NCI-H146 treated with DMSO at 0.1 percent for 48 hours (cell line): ENCODE data around the gene RPH3AL.

Experiments
- DNase-seq: peaks from one replicate; lab custom pipeline; 2025; ENCODE audit not compliant: unreplicated experiment; lab: John Stamatoyannopoulos, UW

Gene RPH3AL

DNA sequence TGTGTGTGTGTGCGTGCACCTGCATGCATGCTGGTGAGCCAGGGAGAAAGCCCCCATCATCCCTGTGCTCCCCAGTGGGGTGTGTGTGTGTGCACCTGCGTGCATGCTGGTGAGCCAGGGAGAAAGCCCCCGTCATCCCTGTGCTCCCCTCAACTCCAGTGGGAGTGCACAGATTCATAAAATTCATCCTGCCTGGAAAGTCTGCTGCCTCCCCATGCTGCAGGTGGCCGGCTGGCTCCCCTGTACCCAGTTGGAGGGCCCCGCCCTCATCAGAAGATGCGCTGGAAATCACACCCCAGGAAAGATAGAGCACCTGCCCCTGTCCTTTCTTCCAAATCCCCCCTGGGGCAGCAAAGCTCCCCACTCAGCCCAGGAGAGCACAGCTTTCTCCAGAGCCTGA, 86.4 kb downstream of the RPH3AL start:
- no peak for DNase-seq

- no peak for DNase-seq
These were observed 86.9 kb downstream of the RPH3AL start for GRCh38 chr17:265718-266117.

DNA sequence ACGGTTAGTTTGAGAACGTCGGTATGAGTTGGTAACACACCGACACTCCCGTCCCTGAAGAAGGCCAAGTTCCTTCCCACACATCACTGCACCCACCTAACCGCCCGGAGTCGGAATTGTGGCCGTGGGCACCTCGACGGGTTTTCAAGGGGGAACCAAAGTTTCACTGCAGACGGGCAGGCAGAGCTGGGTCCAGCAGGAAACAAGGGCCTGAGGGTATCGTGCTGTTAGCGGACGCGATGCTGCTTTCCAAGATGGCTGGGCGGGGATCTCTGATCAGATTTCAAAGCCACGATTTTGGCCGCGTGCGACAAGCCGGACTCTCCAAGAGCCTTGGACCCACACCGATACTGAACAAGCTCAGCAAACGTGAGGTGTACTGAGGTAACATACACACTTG, 88.8 kb downstream of the RPH3AL start:
- DNase-seq, result no peak

- no peak for DNase-seq
These were observed 89.3 kb downstream of the RPH3AL start for GRCh38 chr17:263271-263670.

DNA sequence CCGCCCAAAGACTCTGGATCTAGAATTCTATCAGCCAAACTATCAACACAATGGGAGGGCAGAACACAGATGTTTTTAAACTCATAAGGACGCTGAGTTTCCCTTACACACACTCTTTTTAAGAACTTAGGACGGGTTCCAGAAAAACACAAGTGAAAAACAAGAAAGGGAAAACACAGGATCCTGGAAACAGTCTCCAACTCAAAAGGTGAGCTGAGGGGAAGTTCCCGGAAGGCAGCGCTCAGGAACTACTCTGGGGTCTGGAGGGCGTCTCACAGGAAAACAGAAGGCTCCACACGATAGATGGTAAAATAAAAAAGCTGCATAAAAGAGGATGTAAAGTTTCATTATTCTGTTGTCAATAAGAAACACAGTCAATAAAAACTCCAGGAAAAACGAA, 91.0 kb downstream of the RPH3AL start:
- no peak for DNase-seq

GRCh38 chr17:260944-261343, 91.7 kb downstream of the RPH3AL start:
- no peak for DNase-seq

DNA sequence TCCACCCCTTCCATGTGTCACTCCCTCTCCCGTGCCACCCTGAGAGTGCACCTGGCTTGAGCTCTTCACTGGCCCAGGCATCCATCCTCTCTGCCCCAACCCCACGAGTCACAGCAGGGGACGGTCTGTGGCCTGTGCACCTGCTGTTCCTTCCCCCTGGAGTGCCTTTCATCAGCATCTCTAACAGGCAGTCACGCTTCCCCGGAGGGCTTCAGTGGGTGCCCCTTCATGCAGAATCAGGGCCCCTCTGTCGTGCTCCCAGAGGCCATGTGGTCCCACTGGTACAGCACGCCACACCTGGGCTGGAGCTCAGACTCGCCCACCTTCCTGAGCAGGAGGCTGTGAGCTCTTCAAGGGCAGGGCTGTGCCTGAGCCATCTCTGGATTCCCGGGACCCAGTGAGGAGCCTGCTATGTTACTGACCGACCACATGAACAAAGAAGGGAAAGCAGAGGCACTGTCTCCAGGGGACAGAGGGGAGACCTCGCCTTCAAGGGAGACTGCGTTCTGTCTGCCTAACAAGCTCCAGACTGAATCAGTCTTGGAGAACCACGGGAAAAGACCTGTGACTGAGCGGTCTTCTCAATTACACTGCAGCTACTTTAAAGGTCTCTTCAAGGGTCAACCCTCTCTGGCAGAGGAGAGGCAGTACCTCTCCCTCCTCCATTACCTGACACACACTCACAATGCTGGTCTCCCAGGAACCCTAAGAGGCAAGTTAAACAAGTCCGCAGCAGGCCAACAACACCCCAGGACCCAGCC, 92.4 kb downstream of the RPH3AL start:
- DNase-seq, result no peak

GRCh38 chr17:259341-259976, 93.1 kb downstream of the RPH3AL start:
- DNase-seq, result no peak

- no peak for DNase-seq
These were observed 93.7 kb downstream of the RPH3AL start for GRCh38 chr17:258906-259305.

DNA sequence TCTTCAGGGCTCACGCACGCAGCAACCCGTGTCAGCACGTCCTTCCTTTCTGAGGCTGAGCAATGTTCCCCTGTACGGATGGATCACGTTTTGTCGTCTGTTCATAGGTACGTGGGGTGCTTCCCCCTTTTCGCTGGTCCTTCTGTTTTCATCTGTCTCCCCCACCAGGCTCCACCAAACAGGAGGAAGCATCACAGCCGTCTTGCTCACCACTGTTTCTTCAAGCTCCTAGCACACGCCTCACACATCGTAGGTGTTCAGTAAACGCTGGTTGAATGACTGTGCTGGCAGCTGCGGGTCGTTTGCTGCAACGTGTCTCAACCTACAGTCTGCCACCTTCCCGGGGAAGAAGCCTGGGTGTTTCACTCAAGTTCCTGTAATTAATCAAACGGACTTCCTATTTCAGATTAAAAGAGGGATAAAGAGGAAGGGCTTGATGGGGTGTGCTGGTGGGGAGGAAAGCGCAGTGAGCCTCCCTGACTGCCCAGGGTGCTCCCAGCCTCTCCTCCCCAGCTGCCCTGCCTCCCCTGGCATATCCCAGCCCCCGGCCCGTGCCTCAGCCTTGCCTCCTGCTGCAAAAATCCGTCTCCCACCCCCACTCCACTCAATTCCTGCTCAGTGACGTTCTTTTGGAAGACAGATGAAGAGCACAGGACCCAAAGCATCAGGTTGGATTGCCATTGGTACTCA, 94.4 kb downstream of the RPH3AL start:
- no peak for DNase-seq

GRCh38 chr17:253091-253846, 99.3 kb downstream of the RPH3AL start:
- DNase-seq, result no peak

GRCh38 chr17:252456-252855, 100.2 kb downstream of the RPH3AL start:
- no peak for DNase-seq

GRCh38 chr17:251531-251930, 101.1 kb downstream of the RPH3AL start:
- no peak for DNase-seq

DNA sequence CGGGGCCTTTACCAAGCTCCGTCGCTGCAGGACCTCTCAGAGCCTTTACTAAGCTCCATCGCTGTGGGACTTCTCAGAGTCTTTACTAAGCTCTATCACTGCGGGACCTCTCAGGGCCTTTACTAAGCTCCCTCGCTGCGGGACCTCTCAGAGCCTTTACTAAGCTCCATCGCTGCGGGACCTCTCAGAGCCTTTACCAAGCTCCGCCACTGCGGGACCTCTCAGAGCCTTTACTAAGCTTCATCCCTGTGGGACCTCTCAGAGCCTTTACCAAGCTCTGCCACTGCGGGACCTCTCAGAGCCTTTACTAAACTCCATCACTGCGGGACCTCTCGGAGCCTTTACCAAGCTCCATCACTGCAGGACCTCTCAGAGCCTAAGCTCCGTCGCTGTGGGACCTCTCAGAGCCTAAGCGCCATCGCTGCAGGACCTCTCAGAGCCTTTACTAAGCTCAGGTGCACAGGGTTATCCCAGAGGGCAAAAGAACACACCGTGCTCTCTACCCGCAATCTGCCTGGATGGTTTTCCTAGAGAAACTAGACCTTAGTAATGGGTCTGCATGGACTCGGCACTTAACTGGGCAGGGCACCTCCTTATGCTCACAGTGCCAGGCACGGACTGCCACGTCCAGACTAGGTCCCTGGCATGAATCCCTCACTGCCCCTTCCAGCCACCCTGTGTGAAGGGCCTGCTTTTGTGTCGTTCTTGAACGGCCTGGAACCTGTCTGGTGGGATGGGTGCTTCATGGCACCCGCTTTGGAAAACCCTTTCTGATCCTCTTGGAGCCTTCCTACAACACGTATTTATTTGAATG, 101.9 kb downstream of the RPH3AL start:
- no peak for DNase-seq

DNA sequence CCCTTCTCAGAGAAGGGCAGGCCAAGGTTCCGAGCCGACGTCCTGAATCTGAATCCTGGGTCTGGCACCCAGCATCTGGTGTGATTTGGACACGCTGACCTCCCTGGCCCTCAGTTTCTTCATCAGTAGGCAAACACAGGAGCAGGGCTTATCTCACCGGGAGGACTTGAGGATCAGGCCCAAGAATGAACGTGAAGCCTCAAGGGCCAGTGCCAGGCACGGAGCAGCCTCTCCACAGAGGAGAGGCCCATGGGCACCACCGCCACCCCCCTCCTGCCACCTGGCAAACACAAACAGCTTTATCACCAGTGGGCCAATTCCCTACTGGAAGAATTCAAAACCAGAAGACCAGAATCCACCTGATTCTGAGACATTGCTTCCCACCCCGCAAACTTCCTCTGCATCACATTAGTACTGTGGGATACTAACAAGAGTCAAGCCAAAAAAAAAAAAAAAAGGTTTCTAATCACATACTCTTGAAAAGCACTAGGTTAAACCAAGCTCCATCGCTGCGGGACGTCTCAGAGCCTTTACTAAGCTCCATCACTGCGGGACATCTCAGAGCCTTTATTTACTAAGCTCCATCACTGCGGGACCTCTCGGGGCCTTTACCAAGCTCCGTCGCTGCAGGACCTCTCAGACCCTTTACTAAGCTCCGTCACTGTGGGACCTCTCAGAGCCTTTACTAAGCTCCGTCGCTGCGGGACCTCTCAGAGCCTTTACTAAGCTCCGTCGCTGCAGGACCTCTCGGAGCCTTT, 103.2 kb downstream of the RPH3AL start:
- no peak for DNase-seq

DNA sequence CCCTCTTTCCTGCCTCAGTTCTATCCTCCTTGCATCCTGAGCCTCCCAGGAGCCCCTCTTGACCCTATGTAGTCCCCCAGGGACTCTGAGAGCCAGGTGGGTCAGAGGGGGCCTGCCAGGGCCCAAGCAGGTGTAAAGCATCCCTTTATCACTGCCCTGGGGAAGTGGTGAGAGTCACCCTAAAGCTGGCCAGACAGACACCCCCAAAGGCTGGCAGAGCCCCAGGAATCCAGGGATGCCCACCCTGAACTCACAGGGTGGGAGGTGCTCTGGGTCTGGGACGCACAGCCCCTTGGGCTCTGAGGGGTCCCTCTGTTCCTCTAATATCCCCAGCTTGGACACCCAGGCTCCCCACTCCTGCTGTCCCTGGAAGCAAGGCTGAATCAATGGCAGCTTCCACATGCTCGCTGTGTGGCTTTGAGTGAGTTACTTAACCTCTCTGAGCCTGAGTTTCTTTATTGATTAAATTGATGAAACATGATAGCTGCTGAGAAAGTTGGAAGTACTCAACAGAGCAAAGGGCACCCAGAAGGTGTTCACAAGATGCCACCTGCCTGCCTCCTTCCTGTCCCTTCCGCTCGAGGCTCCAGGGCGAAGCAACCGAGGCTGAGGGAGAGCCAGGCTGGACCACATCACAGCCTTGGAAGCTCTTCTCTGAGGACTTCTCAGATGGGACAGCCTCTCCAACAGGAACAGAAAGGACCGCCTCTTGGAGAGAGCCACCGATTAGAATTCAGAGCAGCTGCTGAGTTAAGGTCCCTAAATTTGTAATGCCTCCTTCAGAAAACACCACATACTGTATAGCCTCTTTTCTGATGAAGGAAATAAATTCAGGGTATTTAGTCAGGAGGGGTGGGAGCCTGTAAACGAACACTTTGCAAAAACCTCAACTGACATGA, 104.0 kb downstream of the RPH3AL start:
- no peak for DNase-seq

- no peak for DNase-seq
These were observed 104.8 kb downstream of the RPH3AL start for GRCh38 chr17:247767-248166.

DNA sequence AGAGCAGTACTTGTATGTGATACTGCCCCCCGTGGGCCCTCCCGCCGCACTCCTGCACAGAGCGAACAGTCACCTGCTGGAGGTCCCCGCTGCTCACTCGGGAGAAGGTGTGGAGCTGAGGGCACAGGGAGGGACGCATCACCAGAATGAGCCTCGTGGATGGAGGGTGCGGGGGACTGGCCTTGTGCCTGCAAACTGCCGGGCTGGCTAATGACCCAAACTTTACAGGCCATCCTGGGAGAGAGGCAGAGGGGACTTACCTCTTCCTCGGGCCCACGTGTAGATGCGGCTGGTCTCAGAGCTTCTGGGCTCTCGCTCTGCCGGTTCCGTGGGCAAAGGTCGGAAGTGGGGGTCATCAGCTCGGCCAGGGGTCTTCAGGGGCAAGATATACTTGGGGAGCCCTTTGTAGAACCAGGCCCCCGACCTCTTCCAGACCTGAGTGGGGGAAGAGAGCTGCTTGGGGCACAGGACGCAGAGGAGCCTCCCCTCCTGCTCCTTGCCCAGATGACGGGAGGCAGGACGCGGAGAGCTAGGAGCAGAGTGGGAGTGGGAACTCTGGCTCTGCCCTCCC, 105.7 kb downstream of the RPH3AL start:
- no peak for DNase-seq

DNA sequence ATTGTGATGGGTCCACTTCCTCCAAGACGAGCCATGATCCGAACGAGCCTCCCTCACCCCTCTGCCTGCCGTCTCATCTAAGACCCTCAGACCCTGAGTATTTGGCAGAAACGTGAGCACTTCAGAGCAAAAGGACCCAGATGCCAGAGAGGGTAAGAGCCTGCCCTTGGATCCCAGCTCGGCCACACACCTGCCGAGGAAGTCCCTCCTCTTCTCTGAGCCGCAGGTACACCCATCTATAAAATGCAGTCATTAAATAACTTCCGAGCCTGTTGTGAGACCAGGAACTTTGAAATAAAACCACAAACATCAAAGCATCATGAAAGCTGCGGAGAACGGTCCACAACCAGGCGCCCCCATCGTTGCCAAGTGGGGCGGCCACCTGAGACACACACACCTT, 106.4 kb downstream of the RPH3AL start:
- DNase-seq, result no peak
